Muscle layer of colon (tissue), 2 donors: ENCODE measurements around the gene TLE3.
"Not testable (repeated sequence)": the region's sequence is repeated elsewhere in the genome, so short reads cannot be mapped to it uniquely, and the experiment has no call there.

ENCODE experiments used
- H3K27ac ChIP-seq: one replicate; pipeline ENCODE4 v1.7.0; 2013; ENCODE audit warnings: low read depth, mild to moderate bottlenecking, low read length, moderate library complexity
- H3K27me3 ChIP-seq, 2 donors: one replicate each; pipeline ENCODE4 v1.7.0; 2013; ENCODE audit warnings: low read length in 2 of 2, mild to moderate bottlenecking in 2 of 2; ENCODE audit not compliant: insufficient read depth in 2 of 2, control insufficient read depth in 1 of 2
- H3K36me3 ChIP-seq: one replicate; pipeline ENCODE4 v1.7.0; 2013; ENCODE audit warnings: mild to moderate bottlenecking, low read length; ENCODE audit not compliant: insufficient read depth
- H3K4me1 ChIP-seq: one replicate; pipeline ENCODE4 v1.7.0; 2013; ENCODE audit warnings: mild to moderate bottlenecking, low read length; ENCODE audit not compliant: insufficient read depth
- H3K4me3 ChIP-seq, 2 donors: one replicate each; pipeline ENCODE4 v1.7.0; 2013; ENCODE audit warnings: low read length in 2 of 2, low read depth in 1 of 2, mild to moderate bottlenecking in 1 of 2, moderate library complexity in 1 of 2
- H3K9ac ChIP-seq: one replicate; pipeline ENCODE4 v1.7.0; 2013; ENCODE audit warnings: low read length
- H3K9me3 ChIP-seq: one replicate; pipeline ENCODE4 v1.7.0; 2013; ENCODE audit warnings: mild to moderate bottlenecking, low read length
- donor health status: abdominal sarcoma.
- donor health status: Adenocarcinoma of cecum.

Gene TLE3

DNA sequence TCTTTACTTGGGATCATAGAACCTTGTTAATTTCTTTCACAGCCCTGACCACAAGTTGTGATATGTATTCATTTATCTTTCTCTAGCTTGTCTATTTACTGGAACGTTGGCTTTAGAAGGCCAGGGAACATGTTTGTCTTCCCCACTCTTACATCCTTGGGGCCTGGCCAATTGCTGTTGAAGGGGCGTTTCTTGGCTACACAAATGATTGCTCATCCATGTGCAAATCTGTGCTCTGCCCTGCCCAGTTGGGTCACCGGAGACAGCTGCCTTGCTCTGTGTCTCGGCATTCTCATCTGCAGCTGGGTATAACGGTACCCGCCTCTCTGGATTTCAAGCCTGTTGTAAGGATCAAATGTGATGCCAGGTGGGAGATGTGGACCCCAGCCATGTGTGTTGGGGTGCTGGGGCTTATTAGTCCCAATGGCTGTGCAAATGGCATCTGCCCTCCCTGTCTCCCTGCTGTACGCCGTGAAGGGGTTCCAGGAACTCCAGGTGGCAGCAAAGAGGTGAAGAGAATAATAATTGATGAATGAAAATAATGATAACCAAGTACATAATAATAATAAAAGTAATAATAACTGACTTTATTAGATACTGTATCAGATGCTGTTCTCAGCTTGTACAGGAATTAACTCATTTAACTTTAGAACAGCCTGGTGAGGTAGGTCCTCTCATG, 24.0 kb upstream of the TLE3 start:
- no peak overlapping the region for H3K9ac ChIP-seq

DNA sequence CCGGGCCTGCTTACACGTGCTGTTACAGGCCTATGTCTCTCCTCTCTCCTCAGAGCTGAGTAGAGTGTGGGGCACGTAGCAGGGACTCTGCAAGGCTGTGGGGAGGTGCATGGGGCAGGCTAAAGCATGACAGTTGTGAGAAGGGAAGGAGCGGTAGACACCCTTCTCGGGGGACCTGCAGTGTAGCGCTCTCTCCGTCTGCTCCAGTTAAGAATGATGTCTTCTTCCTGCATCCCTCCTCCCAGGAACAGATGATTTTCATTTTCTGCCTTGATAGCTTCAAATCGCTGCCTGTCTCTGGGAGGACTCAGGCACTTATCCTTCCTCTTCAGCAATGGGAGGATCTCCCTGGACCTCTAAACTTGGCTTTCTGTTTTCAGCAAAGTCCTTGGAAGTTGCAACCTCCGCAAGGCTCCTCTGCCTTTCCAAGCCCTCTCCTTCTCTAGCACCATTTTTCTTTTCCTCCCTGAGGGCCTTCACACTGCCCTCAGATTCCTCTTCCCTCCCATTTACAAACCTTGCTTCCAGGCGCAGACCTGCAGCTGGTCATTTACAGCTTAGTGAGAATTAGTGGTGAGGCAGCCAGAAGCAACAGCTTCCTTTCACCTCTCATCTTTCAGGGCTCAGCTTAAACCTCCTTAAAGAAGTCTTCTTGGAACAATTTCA, 23.4 kb upstream of the TLE3 start:
- Histone ChIP-seq H3K36me3 (no peaks in the 10 kb centered on the region), H3K27me3 (no peaks in the 10 kb centered on the region), H3K4me1 (peaks cover 23% of the 10 kb centered on the region), H3K9me3 (no peaks in the 10 kb centered on the region), H3K27ac (peak overlapping the region; percentile 42), H3K4me3 (no peak overlapping the region), H3K9ac (no peak overlapping the region)

More for the DNA sequence above, 24.0 kb upstream of the TLE3 start:
- no peaks in the 10 kb centered on the region for H3K27me3 ChIP-seq
- H3K4me3 ChIP-seq = no peak overlapping the region
- no peaks in the 10 kb centered on the region for H3K9me3 ChIP-seq
- no peaks in the 10 kb centered on the region for H3K36me3 ChIP-seq
- H3K27ac ChIP-seq = peak overlapping the region; percentile 42
- H3K4me1 ChIP-seq = peaks cover 23% of the 10 kb centered on the region

GRCh38 chr15:70119911-70120508, 22.3 kb upstream of the TLE3 start:
- Histone ChIP-seq H3K4me3 (no peak overlapping the region), H3K9me3 (no peaks in the 10 kb centered on the region), H3K27me3 (no peaks in the 10 kb centered on the region), H3K4me1 (peaks cover 23% of the 10 kb centered on the region), H3K27ac (no peak overlapping the region), H3K36me3 (no peaks in the 10 kb centered on the region), H3K9ac (no peak overlapping the region)

DNA sequence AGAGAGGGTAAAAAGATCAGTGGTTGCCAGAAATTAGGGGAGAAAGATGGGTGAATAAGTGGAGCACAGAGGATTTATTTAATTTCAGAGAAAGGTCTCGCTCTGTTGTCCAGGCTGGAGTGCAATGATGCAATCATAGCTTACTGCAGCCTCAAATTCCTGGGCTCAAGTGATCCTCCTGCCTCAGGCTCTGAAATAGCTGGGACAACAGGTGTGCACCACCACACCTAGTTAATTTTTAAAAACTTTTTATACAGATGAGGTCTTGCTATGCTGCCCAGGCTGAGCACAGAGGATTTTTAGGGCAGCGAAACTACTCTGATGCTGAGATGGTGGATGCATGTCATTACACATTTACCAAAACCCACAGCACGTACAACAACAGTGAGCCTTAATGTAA, 20.9 kb upstream of the TLE3 start:
- no peaks in the 10 kb centered on the region for H3K9me3 ChIP-seq
- no peaks in the 10 kb centered on the region for H3K36me3 ChIP-seq
- no peaks in the 10 kb centered on the region for H3K27me3 ChIP-seq
- H3K4me3 ChIP-seq = no peak overlapping the region
- H3K9ac ChIP-seq = no peak overlapping the region
- peaks cover 23% of the 10 kb centered on the region for H3K4me1 ChIP-seq
- no peak overlapping the region for H3K27ac ChIP-seq

DNA sequence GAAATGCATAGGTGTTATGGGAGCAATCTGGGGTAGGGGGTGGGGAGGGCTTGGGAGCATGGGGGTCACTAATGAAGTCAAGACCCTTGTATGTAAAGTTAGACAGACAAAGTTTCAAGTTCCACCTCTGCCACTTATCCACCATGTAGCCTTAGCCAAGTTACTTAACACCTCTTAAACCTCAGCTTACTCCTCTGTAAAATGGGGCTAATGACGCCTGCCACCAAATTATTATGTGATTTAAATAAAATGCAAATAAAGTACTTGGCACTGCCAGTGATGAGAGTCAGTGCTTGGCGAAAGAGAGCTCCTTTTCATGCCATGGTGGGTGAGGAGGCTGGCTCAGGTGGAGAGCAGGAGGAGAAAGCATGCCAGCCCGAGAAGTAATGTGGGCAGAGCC, 18.6 kb upstream of the TLE3 start:
- Histone ChIP-seq H3K4me3 (no peak overlapping the region), H3K36me3 (no peaks in the 10 kb centered on the region), H3K4me1 (peaks cover 13% of the 10 kb centered on the region), H3K9me3 (no peaks in the 10 kb centered on the region), H3K27ac (no peak overlapping the region), H3K27me3 (no peaks in the 10 kb centered on the region), H3K9ac (no peak overlapping the region)

DNA sequence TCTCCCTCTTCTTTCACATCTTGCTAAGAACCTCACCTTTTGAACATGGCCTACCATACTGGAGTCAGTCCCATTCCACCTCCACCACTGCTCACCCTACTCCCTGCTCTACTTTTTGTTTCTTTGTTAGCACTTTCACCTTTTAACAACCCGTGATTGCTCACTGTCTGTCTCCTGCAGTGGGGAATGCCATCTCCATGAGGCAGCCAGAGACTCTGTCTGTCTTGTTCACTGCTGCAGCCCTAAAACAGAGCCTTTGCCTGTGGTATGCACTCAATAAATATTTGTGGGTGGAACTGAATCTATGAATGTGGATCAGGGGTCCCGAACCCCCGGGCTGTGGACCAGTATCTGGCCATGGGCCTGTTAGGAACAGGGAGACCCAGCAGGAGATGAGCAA, 16.5 kb upstream of the TLE3 start:
- H3K9me3 ChIP-seq = no peaks in the 10 kb centered on the region
- no peak overlapping the region for H3K9ac ChIP-seq
- no peaks in the 10 kb centered on the region for H3K27me3 ChIP-seq
- no peak overlapping the region for H3K4me3 ChIP-seq
- no peaks in the 10 kb centered on the region for H3K36me3 ChIP-seq
- H3K4me1 ChIP-seq = peaks cover 9% of the 10 kb centered on the region
- no peak overlapping the region for H3K27ac ChIP-seq

GRCh38 chr15:70113304-70113700, 15.6 kb upstream of the TLE3 start:
- Histone ChIP-seq H3K9me3 (no peaks in the 10 kb centered on the region), H3K36me3 (no peaks in the 10 kb centered on the region), H3K27me3 (no peaks in the 10 kb centered on the region), H3K27ac (no peak overlapping the region), H3K4me3 (no peak overlapping the region), H3K9ac (no peak overlapping the region), H3K4me1 (peaks cover 9% of the 10 kb centered on the region)

DNA sequence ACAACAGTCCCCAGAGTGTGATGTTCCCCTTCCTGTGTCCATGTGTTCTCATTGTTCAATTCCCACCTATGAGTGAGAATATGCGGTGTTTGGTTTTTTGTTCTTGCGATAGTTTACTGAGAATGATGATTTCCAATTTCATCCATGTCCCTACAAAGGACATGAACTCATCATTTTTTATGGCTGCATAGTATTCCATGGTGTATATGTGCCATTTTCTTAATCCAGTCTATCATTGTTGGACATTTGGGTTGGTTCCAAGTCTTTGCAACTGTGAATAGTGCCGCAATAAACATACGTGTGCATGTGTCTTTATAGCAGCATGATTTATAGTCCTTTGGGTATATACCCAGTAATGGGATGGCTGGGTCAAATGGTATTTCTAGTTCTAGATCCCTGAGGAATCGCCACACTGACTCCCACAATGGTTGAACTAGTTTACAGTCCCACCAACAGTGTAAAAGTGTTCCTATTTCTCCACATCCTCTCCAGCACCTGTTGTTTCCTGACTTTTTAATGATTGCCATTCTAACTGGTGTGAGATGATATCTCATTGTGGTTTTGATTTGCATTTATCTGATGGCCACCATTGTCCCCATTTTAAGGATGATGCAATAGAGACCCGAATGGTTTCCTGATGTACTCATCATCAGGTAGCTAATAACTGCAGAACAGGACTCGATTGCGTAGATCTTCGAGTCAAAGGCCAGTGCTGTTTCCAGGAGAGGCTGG, 15.0 kb upstream of the TLE3 start:
- H3K9ac ChIP-seq, H3K4me1 ChIP-seq, H3K9me3 ChIP-seq, H3K27ac ChIP-seq, H3K36me3 ChIP-seq, H3K27me3 ChIP-seq, H3K4me3 ChIP-seq: not testable (repeated sequence)

- Histone ChIP-seq H3K4me1 (peaks cover 9% of the 10 kb centered on the region), H3K4me3 (peak overlapping the region; percentile 25 to 26), H3K9me3 (no peaks in the 10 kb centered on the region), H3K36me3 (no peaks in the 10 kb centered on the region), H3K9ac (no peak overlapping the region), H3K27me3 (no peaks in the 10 kb centered on the region), H3K27ac (peak overlapping the region; percentile 71)
These were observed 14.3 kb upstream of the TLE3 start for GRCh38 chr15:70112074-70112395.

GRCh38 chr15:70111203-70112073, 13.7 kb upstream of the TLE3 start:
- no peaks in the 10 kb centered on the region for H3K27me3 ChIP-seq
- H3K36me3 ChIP-seq = no peaks in the 10 kb centered on the region
- H3K4me1 ChIP-seq = peaks cover 9% of the 10 kb centered on the region
- H3K4me3 ChIP-seq = peak overlapping the region; percentile 25 to 26
- H3K9me3 ChIP-seq = no peaks in the 10 kb centered on the region
- no peak overlapping the region for H3K9ac ChIP-seq
- peak overlapping the region; percentile 71 for H3K27ac ChIP-seq

GRCh38 chr15:70109978-70110377, 12.3 kb upstream of the TLE3 start:
- H3K9ac ChIP-seq = no peak overlapping the region
- H3K27ac ChIP-seq = no peak overlapping the region

More at GRCh38 chr15:70109978-70110377, 12.3 kb upstream of the TLE3 start:
- peaks cover 9% of the 10 kb centered on the region for H3K4me1 ChIP-seq
- H3K36me3 ChIP-seq = no peaks in the 10 kb centered on the region
- H3K4me3 ChIP-seq = no peak overlapping the region
- H3K27me3 ChIP-seq = no peaks in the 10 kb centered on the region
- no peaks in the 10 kb centered on the region for H3K9me3 ChIP-seq
